ENCODE measurements around the gene PAPOLG.
A peak's percentile ranks its signal among the peaks of the same experiment; 100 is the strongest.
"Not testable (repeated sequence)": the region's sequence is repeated elsewhere in the genome, so short reads cannot be mapped to it uniquely, and the experiment has no call there.

PAPOLG gene

DNA sequence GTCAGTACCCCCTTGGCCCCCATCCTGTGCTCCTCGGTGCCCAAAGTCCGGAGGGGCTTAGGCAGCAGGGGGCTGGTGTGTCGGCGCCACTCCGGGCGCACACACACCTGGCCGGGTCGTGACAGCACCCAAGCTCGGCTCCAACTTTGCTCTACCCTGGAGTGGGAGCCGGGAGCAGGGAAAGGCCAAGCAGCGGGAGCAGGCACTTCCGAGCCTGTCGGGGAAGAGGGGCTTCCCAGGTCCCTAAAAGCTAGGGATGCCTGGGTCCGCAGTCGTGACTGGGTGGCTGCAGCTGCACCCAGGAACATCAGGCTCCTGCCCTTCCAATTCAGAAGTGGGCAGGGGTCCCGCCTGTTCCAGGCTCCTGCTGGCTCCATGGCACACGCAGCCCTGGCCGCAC lies 48.4 kb downstream of the PAPOLG start:
- peaks cover 13% of the 10 kb centered on the region for H3K36me3 Mint-ChIP-seq (ENCODE audit: low read depth)
- DNase-seq: no peak
- no peaks in the 10 kb centered on the region for H3K9me3 Mint-ChIP-seq
- no peaks in the 10 kb centered on the region for H3K27me3 Mint-ChIP-seq (ENCODE audit: low read depth, poor library complexity)
- peaks cover 27% of the 10 kb centered on the region for H3K4me1 Mint-ChIP-seq
- no peak overlapping the region for H3K27ac Mint-ChIP-seq
- H3K4me3 Mint-ChIP-seq: no peak overlapping the region
- TF ChIP-seq, protein P1, sequence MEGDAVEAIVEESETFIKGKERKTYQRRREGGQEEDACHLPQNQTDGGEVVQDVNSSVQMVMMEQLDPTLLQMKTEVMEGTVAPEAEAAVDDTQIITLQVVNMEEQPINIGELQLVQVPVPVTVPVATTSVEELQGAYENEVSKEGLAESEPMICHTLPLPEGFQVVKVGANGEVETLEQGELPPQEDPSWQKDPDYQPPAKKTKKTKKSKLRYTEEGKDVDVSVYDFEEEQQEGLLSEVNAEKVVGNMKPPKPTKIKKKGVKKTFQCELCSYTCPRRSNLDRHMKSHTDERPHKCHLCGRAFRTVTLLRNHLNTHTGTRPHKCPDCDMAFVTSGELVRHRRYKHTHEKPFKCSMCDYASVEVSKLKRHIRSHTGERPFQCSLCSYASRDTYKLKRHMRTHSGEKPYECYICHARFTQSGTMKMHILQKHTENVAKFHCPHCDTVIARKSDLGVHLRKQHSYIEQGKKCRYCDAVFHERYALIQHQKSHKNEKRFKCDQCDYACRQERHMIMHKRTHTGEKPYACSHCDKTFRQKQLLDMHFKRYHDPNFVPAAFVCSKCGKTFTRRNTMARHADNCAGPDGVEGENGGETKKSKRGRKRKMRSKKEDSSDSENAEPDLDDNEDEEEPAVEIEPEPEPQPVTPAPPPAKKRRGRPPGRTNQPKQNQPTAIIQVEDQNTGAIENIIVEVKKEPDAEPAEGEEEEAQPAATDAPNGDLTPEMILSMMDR (IDR thresholded peaks at IDR 0.05): no peak

DNA sequence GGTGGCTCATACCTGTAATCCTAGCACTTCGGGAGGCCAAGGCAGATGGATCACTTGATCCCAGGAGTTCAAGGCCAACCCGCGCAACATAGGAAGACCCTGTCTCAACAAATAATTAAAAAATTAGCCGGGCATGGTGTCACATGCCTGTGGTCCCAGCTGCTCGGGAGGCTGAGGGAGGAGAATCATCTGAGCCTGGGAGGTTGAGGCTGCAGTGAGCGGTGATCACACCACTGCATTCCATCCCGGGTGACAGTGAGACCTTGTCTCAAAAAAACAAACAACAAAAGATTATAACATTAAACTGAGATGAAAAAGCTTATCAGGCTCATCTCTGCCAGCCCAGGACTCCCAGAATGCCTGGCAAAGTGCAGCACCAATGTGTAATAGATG lies 50.5 kb downstream of the PAPOLG start:
- peak overlapping the region; percentile 37 for H3K27ac Mint-ChIP-seq
- H3K27me3 Mint-ChIP-seq (ENCODE audit: low read depth, poor library complexity): no peaks in the 10 kb centered on the region
- peaks cover 35% of the 10 kb centered on the region for H3K4me1 Mint-ChIP-seq
- no peak overlapping the region for H3K4me3 Mint-ChIP-seq
- H3K36me3 Mint-ChIP-seq (ENCODE audit: low read depth): peaks cover 4% of the 10 kb centered on the region
- H3K9me3 Mint-ChIP-seq: no peaks in the 10 kb centered on the region
- no peak for DNase-seq
- TF ChIP-seq, protein P1 (IDR thresholded peaks at IDR 0.05): no peak

DNA sequence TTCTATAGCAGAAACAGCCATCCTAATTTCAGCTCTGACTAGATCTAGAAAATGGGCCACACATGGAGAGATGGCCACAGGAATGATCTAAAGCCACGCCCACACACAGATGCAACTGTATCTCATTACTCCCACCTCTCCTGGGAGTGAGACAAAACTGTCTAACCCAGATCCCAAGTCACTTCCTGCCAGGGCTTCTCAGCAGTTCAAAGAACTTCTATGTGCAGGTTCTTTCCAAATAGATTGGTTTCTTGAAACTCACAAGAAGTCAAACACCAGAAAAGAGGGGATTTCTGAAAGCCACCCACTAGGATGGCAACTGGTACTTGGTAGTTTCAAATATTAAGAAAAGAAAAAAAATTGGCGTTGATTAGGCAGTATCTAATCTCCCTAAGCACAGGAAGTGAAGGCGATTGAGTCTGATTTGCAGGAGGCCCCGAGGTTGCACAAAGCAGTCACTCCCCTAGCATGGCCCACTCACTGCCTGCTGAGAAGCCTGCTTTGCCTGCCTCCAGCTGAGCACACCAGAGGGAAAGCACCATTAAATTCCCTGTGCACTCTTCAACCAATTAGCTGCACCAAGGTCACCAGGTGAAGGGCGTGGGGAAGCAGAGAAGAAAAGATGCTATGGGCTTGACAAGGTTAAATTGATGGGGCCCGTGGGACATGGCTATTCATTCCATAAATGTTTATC lies 51.1 kb downstream of the PAPOLG start:
- TF ChIP-seq, protein P1 (IDR thresholded peaks at IDR 0.05): no peak
- peaks cover 35% of the 10 kb centered on the region for H3K4me1 Mint-ChIP-seq
- no peaks in the 10 kb centered on the region for H3K27me3 Mint-ChIP-seq (ENCODE audit: low read depth, poor library complexity)
- H3K9me3 Mint-ChIP-seq: no peaks in the 10 kb centered on the region
- DNase-seq: peak; percentile 45
- H3K27ac Mint-ChIP-seq: peak overlapping the region; percentile 37
- peaks cover 4% of the 10 kb centered on the region for H3K36me3 Mint-ChIP-seq (ENCODE audit: low read depth)
- H3K4me3 Mint-ChIP-seq: no peak overlapping the region

DNA sequence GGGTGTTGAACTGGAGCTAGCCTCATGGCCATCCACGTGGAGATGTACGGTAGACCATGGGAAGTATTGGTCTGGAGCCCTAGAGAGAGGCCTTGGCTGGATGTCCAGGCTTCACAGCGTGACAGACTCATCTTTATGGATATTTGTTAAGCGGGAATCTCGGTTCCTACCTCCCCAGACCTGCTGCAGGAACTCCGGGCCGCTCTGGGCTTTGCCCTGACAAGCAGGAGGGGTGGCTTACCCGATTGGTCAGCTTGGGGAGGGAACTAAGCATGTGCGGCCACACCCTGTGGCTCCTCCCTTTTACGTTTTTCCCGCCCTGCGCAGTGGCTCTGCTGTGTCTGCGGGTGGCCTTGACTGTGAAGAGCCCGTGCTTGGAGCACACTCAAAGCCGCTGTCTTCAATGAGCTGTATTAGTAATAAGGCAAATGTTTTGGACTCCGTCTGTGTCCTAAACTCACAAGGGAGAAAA lies 52.3 kb downstream of the PAPOLG start:
- Mint-ChIP-seq H3K36me3 (ENCODE audit: low read depth) (peaks cover 4% of the 10 kb centered on the region), H3K9me3 (no peaks in the 10 kb centered on the region), H3K27me3 (ENCODE audit: low read depth, poor library complexity) (no peaks in the 10 kb centered on the region), H3K4me1 (peaks cover 35% of the 10 kb centered on the region), H3K27ac (peak overlapping the region; percentile 17), H3K4me3 (no peak overlapping the region)
- TF ChIP-seq, protein P1 (IDR thresholded peaks at IDR 0.05): no peak
- no peak for DNase-seq

DNA sequence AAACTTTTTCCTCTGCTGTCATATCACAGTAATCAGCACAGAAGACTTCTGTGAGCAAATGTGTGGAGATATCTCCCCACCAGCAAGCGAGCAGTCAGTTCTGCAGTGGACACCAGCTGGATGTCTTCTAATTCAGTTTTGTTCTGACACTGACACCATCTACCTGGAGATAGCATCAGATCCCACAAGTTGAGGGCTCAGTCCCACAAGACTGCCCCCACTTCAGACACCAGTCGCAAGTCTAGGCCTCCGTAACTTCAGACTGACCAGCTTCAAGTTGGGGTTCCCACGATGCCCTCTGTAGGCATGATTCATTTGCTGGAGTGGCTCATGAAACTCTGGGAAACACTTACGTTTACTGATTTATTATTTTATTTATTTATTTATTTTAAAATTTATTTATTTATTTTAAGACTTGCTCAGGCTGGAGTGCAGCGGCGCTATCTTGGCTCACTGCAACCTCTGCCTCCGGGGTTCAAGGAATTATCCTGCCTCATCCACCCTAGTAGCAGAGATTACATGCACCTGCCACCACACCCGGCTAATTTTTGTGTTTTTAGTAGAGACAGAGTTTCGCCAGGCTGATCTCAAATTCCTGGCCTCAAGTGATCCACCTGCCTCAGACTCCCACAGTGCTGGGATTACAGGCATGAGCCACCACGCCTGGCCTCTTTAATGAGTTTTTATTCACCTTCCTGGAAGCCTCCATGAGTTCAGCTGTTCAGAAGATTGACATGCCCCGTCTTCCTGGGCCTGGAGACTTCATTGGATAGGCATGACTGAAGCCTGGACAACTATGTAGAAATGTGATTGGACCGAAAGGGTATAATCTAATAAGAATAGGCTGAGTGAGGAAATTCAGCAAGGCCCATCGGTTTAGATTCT lies 55.7 kb downstream of the PAPOLG start:
- H3K27ac Mint-ChIP-seq: no peak overlapping the region
- H3K36me3 Mint-ChIP-seq (ENCODE audit: low read depth): no peaks in the 10 kb centered on the region
- H3K4me3 Mint-ChIP-seq: no peak overlapping the region
- H3K9me3 Mint-ChIP-seq: no peaks in the 10 kb centered on the region
- DNase-seq: no peak
- TF ChIP-seq, protein P1 (IDR thresholded peaks at IDR 0.05): no peak
- H3K4me1 Mint-ChIP-seq: peaks cover 33% of the 10 kb centered on the region
- H3K27me3 Mint-ChIP-seq (ENCODE audit: low read depth, poor library complexity): peaks cover 16% of the 10 kb centered on the region

DNA sequence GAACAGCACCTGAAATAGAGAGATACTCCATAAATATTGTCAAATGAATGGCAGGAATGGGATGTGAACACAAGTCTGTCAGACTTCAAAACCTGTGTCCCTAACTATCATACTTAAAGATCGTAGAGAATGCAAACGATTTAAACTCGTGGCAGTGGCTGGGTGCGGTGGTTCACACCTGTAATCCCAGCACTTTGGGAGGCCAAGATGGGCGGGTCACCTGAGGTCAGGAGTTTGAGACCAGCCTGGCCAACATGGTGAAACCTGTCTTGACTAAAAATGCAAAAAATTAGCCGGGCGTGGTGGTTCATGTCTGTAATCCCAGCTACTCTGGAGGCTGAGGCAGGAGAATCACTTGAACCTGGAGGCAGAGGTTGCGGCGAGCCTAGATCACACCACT lies 61.1 kb downstream of the PAPOLG start:
- H3K27me3 Mint-ChIP-seq (ENCODE audit: low read depth, poor library complexity): peaks cover 22% of the 10 kb centered on the region
- not testable (repeated sequence) for H3K36me3 Mint-ChIP-seq (ENCODE audit: low read depth); H3K4me1 Mint-ChIP-seq; H3K4me3 Mint-ChIP-seq; H3K27ac Mint-ChIP-seq; H3K9me3 Mint-ChIP-seq; DNase-seq

Data from nephron progenitor cell (in vitro differentiated cells).